SIG-M5 treated with dmso at 0.1 percent for 504 hours (cell line): ENCODE measurements around the gene ANKLE2.

Source experiments
- DNase-seq: peaks from one replicate; lab custom pipeline; 2025; ENCODE audit not compliant: unreplicated experiment; lab: John Stamatoyannopoulos, UW

ANKLE2 gene

GRCh38 chr12:132747896-132748295 is 13.7 kb downstream of the ANKLE2 start:
- DNase-seq: no peak

GRCh38 chr12:132747395-132747794 is 14.2 kb downstream of the ANKLE2 start:
- DNase-seq: no peak

- DNase-seq: no peak
Measured at GRCh38 chr12:132746613-132747012, 15.0 kb downstream of the ANKLE2 start.

DNA sequence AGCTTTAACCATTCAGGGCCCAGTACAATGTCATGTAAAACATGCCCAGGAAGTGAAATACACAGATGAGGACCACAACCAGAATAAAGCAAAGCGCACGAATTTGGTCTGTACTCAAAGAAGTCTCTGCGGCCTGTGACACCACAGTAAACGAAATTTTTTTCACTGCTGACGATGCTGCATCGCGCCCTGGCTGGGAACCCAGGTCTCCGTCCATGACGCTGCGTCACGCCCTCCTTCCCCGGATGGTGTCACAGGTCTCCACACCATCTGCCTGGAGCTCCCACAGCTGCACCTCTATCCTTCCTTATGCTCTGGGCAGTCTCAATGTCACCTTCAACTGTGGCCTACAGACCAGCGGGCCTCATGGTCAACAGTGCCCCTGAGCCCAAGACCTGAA is 17.8 kb downstream of the ANKLE2 start:
- no peak for DNase-seq

DNA sequence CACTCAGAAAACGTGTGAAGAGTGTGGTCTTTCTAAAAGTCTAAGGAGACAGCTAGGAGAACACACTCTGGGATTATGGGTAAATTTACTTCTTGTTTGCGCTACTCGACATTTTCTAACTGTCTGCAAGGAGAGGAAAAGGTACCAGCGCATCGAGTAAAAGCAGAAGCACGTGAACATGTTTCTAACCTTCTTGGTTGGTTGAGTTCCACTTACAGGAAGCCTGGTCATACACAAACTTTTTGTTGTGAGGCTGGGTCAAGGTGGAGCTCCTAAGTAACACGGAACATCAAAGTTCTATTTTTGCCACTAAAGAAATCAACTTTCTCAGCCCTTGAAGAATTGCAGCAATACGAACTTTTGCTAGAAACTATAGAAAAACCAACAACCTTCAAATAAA is 20.0 kb downstream of the ANKLE2 start:
- no peak for DNase-seq

DNA sequence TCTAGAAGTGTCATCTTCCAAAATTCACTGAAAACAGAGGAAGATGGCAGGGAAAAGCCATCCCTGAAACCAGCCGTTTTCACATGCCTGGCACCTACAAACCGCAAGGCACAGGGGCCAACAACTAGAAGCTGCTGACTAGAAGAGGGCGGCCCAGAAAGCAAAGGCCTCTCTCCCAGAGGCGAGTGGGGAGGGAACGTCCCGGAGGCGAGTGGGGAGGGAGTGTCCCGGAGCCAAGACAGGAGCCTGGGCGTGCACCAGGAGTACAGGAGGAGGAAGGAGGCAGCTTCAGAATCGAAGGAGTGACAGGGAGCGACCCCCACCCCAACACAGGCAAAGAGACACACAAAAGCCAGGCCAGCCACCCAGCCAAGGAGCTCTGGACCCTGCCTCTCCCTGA is 21.0 kb downstream of the ANKLE2 start:
- no peak for DNase-seq

- DNase-seq: no peak
Measured at GRCh38 chr12:132740313-132740646, 21.4 kb downstream of the ANKLE2 start.

DNA sequence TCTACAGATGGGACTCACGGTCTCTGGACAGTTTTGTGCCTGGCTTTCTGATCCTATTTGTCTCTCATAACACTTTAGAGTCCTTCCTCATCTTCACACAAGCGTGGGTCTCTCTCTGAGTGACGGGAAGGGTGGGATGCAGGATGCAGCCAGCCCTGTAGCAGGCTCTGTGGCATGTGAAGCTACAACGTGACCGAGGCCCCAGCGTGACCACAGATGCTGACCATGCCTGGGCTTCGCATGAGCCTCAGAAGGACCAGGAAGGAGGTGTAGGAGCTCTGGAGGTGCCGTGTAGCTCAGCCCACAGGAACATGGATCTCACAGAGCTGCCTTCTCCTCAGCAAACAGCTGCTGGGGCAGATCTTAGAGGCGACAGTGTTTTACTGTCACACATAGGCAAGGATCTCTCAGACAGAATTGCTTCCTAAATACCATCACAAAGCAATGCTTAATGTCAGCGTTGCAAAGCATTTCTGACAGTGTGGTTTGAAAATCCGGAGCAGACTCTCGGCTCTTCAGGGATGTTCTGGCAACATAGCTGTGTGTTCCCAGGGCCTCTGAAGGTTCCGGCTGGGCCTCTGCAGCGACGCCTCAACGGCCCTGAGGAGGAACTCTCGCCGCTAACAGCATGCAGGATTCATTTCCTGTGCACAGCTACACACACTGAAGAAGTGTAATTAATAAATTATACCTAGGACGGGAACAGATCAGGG is 21.9 kb downstream of the ANKLE2 start:
- DNase-seq: no peak

DNA sequence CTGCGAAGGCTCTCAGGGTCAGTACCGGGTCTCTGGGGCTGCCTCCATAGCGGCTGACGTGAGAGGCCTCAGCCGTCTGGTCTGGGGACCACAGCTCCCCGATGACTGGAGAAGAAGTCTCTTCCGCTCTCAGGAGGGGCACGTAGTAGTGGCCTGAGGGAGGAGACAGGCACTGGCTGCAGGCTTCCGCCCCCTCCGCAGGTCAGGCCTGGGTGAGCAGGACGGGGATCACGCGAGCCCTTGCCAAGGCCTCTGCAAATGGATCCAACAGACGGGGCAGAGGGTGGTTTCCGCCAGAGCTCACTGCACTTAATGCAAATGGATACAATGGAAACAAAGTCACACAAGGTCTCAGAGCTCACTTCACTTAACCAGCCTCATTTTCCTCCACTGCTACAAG is 24.7 kb downstream of the ANKLE2 start:
- no peak for DNase-seq

GRCh38 chr12:132736378-132736777 is 25.3 kb downstream of the ANKLE2 start:
- DNase-seq: no peak

- DNase-seq: no peak
Measured at GRCh38 chr12:132735496-132735895, 26.1 kb downstream of the ANKLE2 start.

DNA sequence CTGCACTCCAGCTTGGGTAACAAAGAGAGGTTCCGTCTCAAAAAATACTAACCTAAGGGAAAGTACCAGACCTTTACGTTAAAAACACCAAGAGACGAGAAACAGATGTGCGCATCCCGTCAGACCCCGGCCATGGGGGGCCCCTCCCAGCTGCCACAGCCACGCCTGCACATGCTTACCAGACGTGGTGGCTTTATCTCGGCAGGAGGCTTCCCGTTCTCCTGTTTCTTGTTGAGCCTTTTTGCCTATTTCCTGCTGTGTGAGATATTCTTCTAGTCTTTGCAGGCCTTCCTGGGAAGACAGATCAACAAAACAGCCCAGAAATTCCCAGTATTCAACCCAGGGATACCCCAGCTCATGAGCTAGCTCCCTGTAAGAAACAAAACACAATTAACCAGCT is 27.4 kb downstream of the ANKLE2 start:
- DNase-seq: no peak

GRCh38 chr12:132731574-132731973 is 30.1 kb downstream of the ANKLE2 start:
- DNase-seq: no peak

GRCh38 chr12:132730353-132730752 is 31.3 kb downstream of the ANKLE2 start:
- no peak for DNase-seq

GRCh38 chr12:132729541-132730320 is 31.9 kb downstream of the ANKLE2 start:
- DNase-seq: no peak

DNA sequence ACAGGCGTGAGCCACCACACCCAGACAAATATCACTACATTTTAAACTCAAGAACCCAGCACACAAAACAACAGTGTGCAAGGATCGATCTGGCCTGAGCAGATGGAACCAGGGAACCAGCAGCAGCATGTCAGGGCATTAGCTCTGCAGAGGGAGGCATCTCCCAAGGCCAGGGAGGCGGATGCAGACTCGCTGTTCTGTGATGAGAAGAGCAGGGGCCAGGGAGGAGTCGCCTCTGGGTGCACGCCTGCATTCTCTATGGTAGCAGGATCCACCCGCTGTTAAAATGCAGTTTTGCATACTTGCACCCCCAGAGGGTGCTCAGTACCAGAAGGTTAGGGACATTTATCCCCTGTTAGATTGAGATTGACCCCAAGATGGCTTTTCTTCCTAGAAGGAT is 33.1 kb downstream of the ANKLE2 start:
- DNase-seq: no peak

- no peak for DNase-seq
Measured at GRCh38 chr12:132727091-132727794, 34.4 kb downstream of the ANKLE2 start.

GRCh38 chr12:132726386-132726785 is 35.2 kb downstream of the ANKLE2 start:
- DNase-seq: no peak

- no peak for DNase-seq
Measured at GRCh38 chr12:132724506-132725241, 37.0 kb downstream of the ANKLE2 start.

- DNase-seq: no peak
Measured at GRCh38 chr12:132723764-132724140, 37.9 kb downstream of the ANKLE2 start.

DNA sequence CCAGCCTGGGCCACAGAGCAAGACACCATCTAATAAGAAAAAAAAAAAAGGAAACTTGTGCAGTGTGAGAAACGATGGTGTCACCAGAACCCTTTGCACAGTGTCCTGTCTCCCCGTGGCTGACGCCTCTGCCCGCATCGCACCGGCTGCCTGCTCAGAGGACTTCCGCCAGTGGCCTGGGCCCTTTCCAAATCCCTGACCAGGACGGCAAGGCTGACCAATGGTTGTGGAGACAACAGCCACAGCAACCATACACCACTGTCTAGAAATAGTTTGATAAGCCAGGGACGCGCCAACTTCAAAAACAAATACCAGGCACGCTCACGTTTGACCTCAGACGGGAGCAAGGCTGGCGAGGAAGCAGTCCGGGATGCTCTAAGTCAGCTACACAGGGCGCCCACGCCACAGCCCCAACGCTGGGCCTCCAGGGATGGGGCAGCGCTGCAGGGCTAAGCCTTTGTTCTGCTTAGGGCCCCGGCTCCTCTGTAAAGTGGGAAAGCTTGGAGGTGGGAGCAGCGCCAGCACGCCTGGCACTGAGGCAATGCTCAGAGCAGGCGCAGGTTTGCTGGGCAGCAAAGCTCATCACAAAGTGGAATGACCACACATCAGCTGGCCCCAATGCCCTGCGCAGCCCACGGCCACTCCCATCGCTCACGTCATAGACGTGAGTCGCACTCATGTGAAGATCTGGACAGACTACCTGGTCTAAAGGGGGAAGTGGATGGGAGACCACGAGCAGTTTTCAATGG is 38.4 kb downstream of the ANKLE2 start:
- DNase-seq: no peak
